ENCODE results near the gene SGMS1. TPM values are rescaled to one million over a fixed set of nuclear protein-coding genes. Genes with fewer than 3 reads are reported as not detected.

Gene SGMS1
- total RNA-seq, 1 donor = 61.2 TPM

GRCh38 chr10:50607356-50607925, 16.3 kb downstream of the SGMS1 start:
- no peak for TF ChIP-seq CTCF (IDR thresholded peaks at IDR 0.05; ENCODE audit: insufficient read depth, low read length)
- no peak overlapping the region for H3K4me3 ChIP-seq (ENCODE audit: low read depth, low read length)
- peak; percentile 64 for DNase-seq (ENCODE audit: low read depth)

GRCh38 chr10:50605951-50606270, 17.8 kb downstream of the SGMS1 start:
- no peak for TF ChIP-seq CTCF (IDR thresholded peaks at IDR 0.05; ENCODE audit: insufficient read depth, low read length)
- DNase-seq (ENCODE audit: low read depth) = no peak
- no peak overlapping the region for H3K4me3 ChIP-seq (ENCODE audit: low read depth, low read length)

GRCh38 chr10:50605269-50605950, 18.3 kb downstream of the SGMS1 start:
- no peak for TF ChIP-seq CTCF (IDR thresholded peaks at IDR 0.05; ENCODE audit: insufficient read depth, low read length)
- DNase-seq (ENCODE audit: low read depth) = peak; percentile 100
- H3K4me3 ChIP-seq (ENCODE audit: low read depth, low read length) = no peak overlapping the region

GRCh38 chr10:50604809-50605208, 18.9 kb downstream of the SGMS1 start:
- peak; percentile 72 for DNase-seq (ENCODE audit: low read depth)

GRCh38 chr10:50604049-50604640, 19.6 kb downstream of the SGMS1 start:
- TF ChIP-seq CTCF (IDR thresholded peaks at IDR 0.05; ENCODE audit: insufficient read depth, low read length) = no peak

More at GRCh38 chr10:50604809-50605208, 18.9 kb downstream of the SGMS1 start:
- TF ChIP-seq CTCF (IDR thresholded peaks at IDR 0.05; ENCODE audit: insufficient read depth, low read length) = no peak
- H3K4me3 ChIP-seq (ENCODE audit: low read depth, low read length) = no peak overlapping the region

GRCh38 chr10:50603151-50603850, 20.5 kb downstream of the SGMS1 start:
- TF ChIP-seq CTCF (IDR thresholded peaks at IDR 0.05; ENCODE audit: insufficient read depth, low read length) = no peak
- H3K4me3 ChIP-seq (ENCODE audit: low read depth, low read length) = no peak overlapping the region
- DNase-seq (ENCODE audit: low read depth) = no peak

More at GRCh38 chr10:50604049-50604640, 19.6 kb downstream of the SGMS1 start:
- peak; percentile 78 for DNase-seq (ENCODE audit: low read depth)
- H3K4me3 ChIP-seq (ENCODE audit: low read depth, low read length) = peak overlapping the region; percentile 46

Measured in fibroblast of the aortic adventitia (primary cell).